Hematopoietic multipotent progenitor cell treated with erythropoietin and hydrocortisone succinate and interleukin-3 and kit ligand, for 17 days (in vitro differentiated cells): ENCODE data around the gene WDR5.
A peak's percentile ranks its signal among the peaks of the same experiment; 100 is the strongest.

Experiments used
- DNase-seq: peaks from one replicate; pipeline ENCODE4 v3.0.0-alpha.2; 2015; ENCODE audit warnings: low spot score

WDR5 gene

GRCh38 chr9:134132208-134132870 lies 3.5 kb upstream of the WDR5 start:
- no peak for DNase-seq

- DNase-seq, result no peak
Observed at GRCh38 chr9:134134949-134135342, 936 bp upstream of the WDR5 start.

GRCh38 chr9:134136118-134136995 lies 475 bp downstream of the WDR5 start:
- DNase-seq, result peak; percentile 15

- no peak for DNase-seq
Observed at GRCh38 chr9:134136996-134137299, 1.1 kb downstream of the WDR5 start.

GRCh38 chr9:134138292-134138691 lies 2.4 kb downstream of the WDR5 start:
- no peak for DNase-seq

GRCh38 chr9:134139081-134139480 lies 3.2 kb downstream of the WDR5 start:
- DNase-seq, result no peak

- DNase-seq, result no peak
Observed at GRCh38 chr9:134141906-134142305, 6.0 kb downstream of the WDR5 start.

- no peak for DNase-seq
Observed at GRCh38 chr9:134144801-134145200, 8.9 kb downstream of the WDR5 start.

- DNase-seq, result no peak
Observed at GRCh38 chr9:134145262-134145661, 9.4 kb downstream of the WDR5 start.

GRCh38 chr9:134146774-134147493 lies 11.1 kb downstream of the WDR5 start:
- DNase-seq, result no peak

GRCh38 chr9:134149380-134149779 lies 13.5 kb downstream of the WDR5 start:
- DNase-seq, result no peak

- DNase-seq, result no peak
Observed at GRCh38 chr9:134150557-134151214, 14.8 kb downstream of the WDR5 start.

- DNase-seq, result no peak
Observed at GRCh38 chr9:134152022-134152448, 16.2 kb downstream of the WDR5 start.

GRCh38 chr9:134152488-134152887 lies 16.6 kb downstream of the WDR5 start:
- DNase-seq, result no peak

GRCh38 chr9:134153450-134153849 lies 17.6 kb downstream of the WDR5 start:
- no peak for DNase-seq

- no peak for DNase-seq
Observed at GRCh38 chr9:134154262-134154701, 18.4 kb downstream of the WDR5 start.

- DNase-seq, result no peak
Observed at GRCh38 chr9:134155812-134156377, 20.0 kb downstream of the WDR5 start.

- no peak for DNase-seq
Observed at GRCh38 chr9:134156564-134157377, 20.9 kb downstream of the WDR5 start.

GRCh38 chr9:134157378-134157885 lies 21.6 kb downstream of the WDR5 start:
- no peak for DNase-seq

GRCh38 chr9:134158242-134158641 lies 22.4 kb downstream of the WDR5 start:
- DNase-seq, result no peak
